ENCODE results near the gene TGFBR3. TPM values are rescaled to one million over a fixed set of nuclear protein-coding genes. Genes with fewer than 3 reads are reported as not detected.

Gene TGFBR3
- total and polyA plus RNA-seq, 9 of the 15 experiments (the other 6 are each of a cell fraction or from before 2014, with no cell fraction given) = 3.6 to 32.4 (median 15.6) TPM

GRCh38 chr1:91830242-91831131, 55.5 kb downstream of the TGFBR3 start:
- FAIRE-seq (no peak), DNase-seq (ENCODE audit: extremely low read depth in 1 of 4, low spot score in 3 of 4) (no peak), ATAC-seq (no peak)
- no peak overlapping the region for H3K4me2 ChIP-seq (ENCODE audit: insufficient read depth, low read length)
- WGBS (ENCODE audit: insufficient coverage, low coverage, missing lambda C conversion rate) = 67% methylated on average over 10 of the region's 10 CpGs
- no peaks in the 10 kb centered on the region for H3K36me3 ChIP-seq (ENCODE audit: control insufficient read depth, insufficient read depth, low read length)
- intact Hi-C loops (cut with micrococcal nuclease) (no loop called here), in situ Hi-C loops (cut with MboI) (no loop called here)
- H3K4me3 ChIP-seq = no peak overlapping the region
- POLR2A ChIA-PET = interaction anchor here (0.6 to 1.2 kb wide), 3 partner anchors 8 to 12 kb away, joined by 3 to 5 read pairs (median 3); no protein-coding TSS in a partner anchor
- no peaks in the 10 kb centered on the region for H3K9me3 ChIP-seq (replicated peaks; ENCODE audit: control insufficient read depth, insufficient read depth, low read depth, low read length)
- no peak overlapping the region for H2AFZ ChIP-seq (ENCODE audit: low read depth, low read length)
- peaks cover 5% of the 10 kb centered on the region for H4K20me1 ChIP-seq (replicated peaks; ENCODE audit: control insufficient read depth, insufficient read depth, low read length)
- no peaks in the 10 kb centered on the region for H3K27me3 ChIP-seq (ENCODE audit: control insufficient read depth in 2 of 2, insufficient read depth in 2 of 2, low read length in 2 of 2)
- no TSS peak for BruUV-seq (replicated peaks)
- 0 out of 3 replicates have a peak, but pooled peaks cover 4% of the 10 kb centered on the region for H3K79me2 ChIP-seq (ENCODE audit: control insufficient read depth, insufficient read depth, low read length)
- CTCF ChIA-PET (ENCODE audit: low intra/inter-chr PET ratio) = no interaction called here
- no peaks in the 10 kb centered on the region; a peak in 1 of 5 replicates for H3K4me1 ChIP-seq (replicated peaks in 1 of 2; ENCODE audit: control insufficient read depth in 2 of 2, insufficient read depth in 2 of 2, low read length in 2 of 2)
- peak overlapping the region in 1 of 2 experiments; percentile 63; a peak in 1 of 4 replicates for H3K9ac ChIP-seq (ENCODE audit: insufficient read depth in 1 of 2, low read depth in 2 of 2, low read length in 2 of 2)
- H3K9me1 ChIP-seq (ENCODE audit: control insufficient read depth, insufficient read depth, low read length) = peaks cover 4% of the 10 kb centered on the region
- no peak overlapping the region for H3K27ac ChIP-seq (ENCODE audit: extremely low read depth, low read depth, low read length)
- TF ChIP-seq NFIC (IDR thresholded peaks at IDR 0.05) = peak; percentile 29; the same call in 1 of the 2 replicates
- TF ChIP-seq TGIF2 (CRISPR knock-in tag; IDR thresholded peaks at IDR 0.05) = no peak
